ENCODE data around the gene TMEM181.
"Not testable (repeated sequence)": the region's sequence is repeated elsewhere in the genome, so short reads cannot be mapped to it uniquely, and the experiment has no call there.

Gene TMEM181

GRCh38 chr6:158614606-158615005 lies 54.7 kb downstream of the TMEM181 start:
- not testable (repeated sequence) for H3K4me1 ChIP-seq (ENCODE audit: control insufficient read depth in 5 of 5, insufficient read depth in 5 of 5, low read length in 5 of 5); H3K4me3 ChIP-seq (ENCODE audit: low read depth in 1 of 5, low read length in 5 of 5); H3K9ac ChIP-seq (ENCODE audit: low read length in 5 of 5); H3K9me3 ChIP-seq (ENCODE audit: control insufficient read depth in 5 of 5, low read length in 5 of 5); H3K27ac ChIP-seq (ENCODE audit: low read depth, low read length); H3K27me3 ChIP-seq (ENCODE audit: control insufficient read depth in 5 of 5, insufficient read depth in 4 of 5, low read length in 5 of 5)
- H3K36me3 ChIP-seq (ENCODE audit: control insufficient read depth in 5 of 5, insufficient read depth in 5 of 5, low read length in 5 of 5) = peaks cover 0 to 26% (median 24%) of the 10 kb centered on the region in 5 donors

- not testable (repeated sequence) for H3K9me3 ChIP-seq (ENCODE audit: control insufficient read depth in 5 of 5, low read length in 5 of 5); H3K27me3 ChIP-seq (ENCODE audit: control insufficient read depth in 5 of 5, insufficient read depth in 4 of 5, low read length in 5 of 5); H3K9ac ChIP-seq (ENCODE audit: low read length in 5 of 5); H3K4me1 ChIP-seq (ENCODE audit: control insufficient read depth in 5 of 5, insufficient read depth in 5 of 5, low read length in 5 of 5); H3K27ac ChIP-seq (ENCODE audit: low read depth, low read length); H3K4me3 ChIP-seq (ENCODE audit: low read depth in 1 of 5, low read length in 5 of 5)
- peaks cover 0 to 30% (median 19%) of the 10 kb centered on the region in 5 donors for H3K36me3 ChIP-seq (ENCODE audit: control insufficient read depth in 5 of 5, insufficient read depth in 5 of 5, low read length in 5 of 5)
These were observed 58.4 kb downstream of the TMEM181 start for GRCh38 chr6:158618289-158618688.

GRCh38 chr6:158619922-158620801 lies 60.3 kb downstream of the TMEM181 start:
- Histone ChIP-seq H3K9me3 (ENCODE audit: control insufficient read depth in 5 of 5, low read length in 5 of 5) (no peaks in the 10 kb centered on the region), H3K4me1 (ENCODE audit: control insufficient read depth in 5 of 5, insufficient read depth in 5 of 5, low read length in 5 of 5) (no peaks in the 10 kb centered on the region), H3K4me3 (ENCODE audit: low read depth in 1 of 5, low read length in 5 of 5) (no peak overlapping the region), H3K36me3 (ENCODE audit: control insufficient read depth in 5 of 5, insufficient read depth in 5 of 5, low read length in 5 of 5) (peaks cover 0 to 45% (median 28%) of the 10 kb centered on the region in 5 donors), H3K9ac (ENCODE audit: low read length in 5 of 5) (no peak overlapping the region), H3K27me3 (ENCODE audit: control insufficient read depth in 5 of 5, insufficient read depth in 4 of 5, low read length in 5 of 5) (no peaks in the 10 kb centered on the region), H3K27ac (ENCODE audit: low read depth, low read length) (no peak overlapping the region)

GRCh38 chr6:158620963-158621693 lies 61.2 kb downstream of the TMEM181 start:
- Histone ChIP-seq H3K9me3 (ENCODE audit: control insufficient read depth in 5 of 5, low read length in 5 of 5) (no peaks in the 10 kb centered on the region), H3K9ac (ENCODE audit: low read length in 5 of 5) (no peak overlapping the region), H3K4me1 (ENCODE audit: control insufficient read depth in 5 of 5, insufficient read depth in 5 of 5, low read length in 5 of 5) (peaks cover 0 to 5% (median 4%) of the 10 kb centered on the region in 5 donors), H3K27ac (ENCODE audit: low read depth, low read length) (no peak overlapping the region), H3K27me3 (ENCODE audit: control insufficient read depth in 5 of 5, insufficient read depth in 4 of 5, low read length in 5 of 5) (no peaks in the 10 kb centered on the region), H3K36me3 (ENCODE audit: control insufficient read depth in 5 of 5, insufficient read depth in 5 of 5, low read length in 5 of 5) (peaks cover 0 to 52% (median 34%) of the 10 kb centered on the region in 5 donors), H3K4me3 (ENCODE audit: low read depth in 1 of 5, low read length in 5 of 5) (no peak overlapping the region)

- Histone ChIP-seq H3K27me3 (ENCODE audit: control insufficient read depth in 5 of 5, insufficient read depth in 4 of 5, low read length in 5 of 5) (no peaks in the 10 kb centered on the region), H3K27ac (ENCODE audit: low read depth, low read length) (no peak overlapping the region), H3K9me3 (ENCODE audit: control insufficient read depth in 5 of 5, low read length in 5 of 5) (no peaks in the 10 kb centered on the region), H3K9ac (ENCODE audit: low read length in 5 of 5) (no peak overlapping the region), H3K36me3 (ENCODE audit: control insufficient read depth in 5 of 5, insufficient read depth in 5 of 5, low read length in 5 of 5) (peaks cover 0 to 60% (median 39%) of the 10 kb centered on the region in 5 donors), H3K4me1 (ENCODE audit: control insufficient read depth in 5 of 5, insufficient read depth in 5 of 5, low read length in 5 of 5) (peaks cover 2 to 11% (median 10%) of the 10 kb centered on the region in 5 donors), H3K4me3 (ENCODE audit: low read depth in 1 of 5, low read length in 5 of 5) (no peak overlapping the region)
These were observed 62.0 kb downstream of the TMEM181 start for GRCh38 chr6:158621694-158622544.

- Histone ChIP-seq H3K27me3 (ENCODE audit: control insufficient read depth in 5 of 5, insufficient read depth in 4 of 5, low read length in 5 of 5) (no peaks in the 10 kb centered on the region), H3K4me1 (ENCODE audit: control insufficient read depth in 5 of 5, insufficient read depth in 5 of 5, low read length in 5 of 5) (peaks cover 3 to 11% (median 10%) of the 10 kb centered on the region in 5 donors), H3K4me3 (ENCODE audit: low read depth in 1 of 5, low read length in 5 of 5) (no peak overlapping the region), H3K36me3 (ENCODE audit: control insufficient read depth in 5 of 5, insufficient read depth in 5 of 5, low read length in 5 of 5) (peaks cover 0 to 68% (median 45%) of the 10 kb centered on the region in 5 donors), H3K9ac (ENCODE audit: low read length in 5 of 5) (no peak overlapping the region), H3K9me3 (ENCODE audit: control insufficient read depth in 5 of 5, low read length in 5 of 5) (no peaks in the 10 kb centered on the region), H3K27ac (ENCODE audit: low read depth, low read length) (no peak overlapping the region)
These were observed 62.8 kb downstream of the TMEM181 start for GRCh38 chr6:158622545-158623190.

- peaks cover 0 to 87% (median 51%) of the 10 kb centered on the region in 5 donors for H3K36me3 ChIP-seq (ENCODE audit: control insufficient read depth in 5 of 5, insufficient read depth in 5 of 5, low read length in 5 of 5)
- H3K4me3 ChIP-seq (ENCODE audit: low read depth in 1 of 5, low read length in 5 of 5) = no peak overlapping the region
- H3K4me1 ChIP-seq (ENCODE audit: control insufficient read depth in 5 of 5, insufficient read depth in 5 of 5, low read length in 5 of 5) = peaks cover 3 to 11% (median 10%) of the 10 kb centered on the region in 5 donors
- no peaks in the 10 kb centered on the region for H3K27me3 ChIP-seq (ENCODE audit: control insufficient read depth in 5 of 5, insufficient read depth in 4 of 5, low read length in 5 of 5)
- no peak overlapping the region for H3K27ac ChIP-seq (ENCODE audit: low read depth, low read length)
- H3K9me3 ChIP-seq (ENCODE audit: control insufficient read depth in 5 of 5, low read length in 5 of 5) = no peaks in the 10 kb centered on the region
- no peak overlapping the region for H3K9ac ChIP-seq (ENCODE audit: low read length in 5 of 5)
These were observed 65.1 kb downstream of the TMEM181 start for GRCh38 chr6:158624684-158625682.

GRCh38 chr6:158625881-158626305 lies 66.0 kb downstream of the TMEM181 start:
- Histone ChIP-seq H3K36me3 (ENCODE audit: control insufficient read depth in 5 of 5, insufficient read depth in 5 of 5, low read length in 5 of 5) (peaks cover 0 to 80% (median 48%) of the 10 kb centered on the region in 5 donors), H3K27ac (ENCODE audit: low read depth, low read length) (no peak overlapping the region), H3K4me1 (ENCODE audit: control insufficient read depth in 5 of 5, insufficient read depth in 5 of 5, low read length in 5 of 5) (peaks cover 3 to 17% (median 13%) of the 10 kb centered on the region in 5 donors), H3K4me3 (ENCODE audit: low read depth in 1 of 5, low read length in 5 of 5) (no peak overlapping the region), H3K9ac (ENCODE audit: low read length in 5 of 5) (no peak overlapping the region), H3K27me3 (ENCODE audit: control insufficient read depth in 5 of 5, insufficient read depth in 4 of 5, low read length in 5 of 5) (no peaks in the 10 kb centered on the region), H3K9me3 (ENCODE audit: control insufficient read depth in 5 of 5, low read length in 5 of 5) (no peaks in the 10 kb centered on the region)
